Fibroblast of skin of scalp (primary cell): ENCODE data around the gene PPP1R14C.
"Not testable (repeated sequence)": the region's sequence is repeated elsewhere in the genome, so short reads cannot be mapped to it uniquely, and the experiment has no call there.

ENCODE experiments used
- DNase-seq: peaks from one replicate; pipeline ENCODE4 v3.0.0-alpha.2; 2013

Gene PPP1R14C

DNA sequence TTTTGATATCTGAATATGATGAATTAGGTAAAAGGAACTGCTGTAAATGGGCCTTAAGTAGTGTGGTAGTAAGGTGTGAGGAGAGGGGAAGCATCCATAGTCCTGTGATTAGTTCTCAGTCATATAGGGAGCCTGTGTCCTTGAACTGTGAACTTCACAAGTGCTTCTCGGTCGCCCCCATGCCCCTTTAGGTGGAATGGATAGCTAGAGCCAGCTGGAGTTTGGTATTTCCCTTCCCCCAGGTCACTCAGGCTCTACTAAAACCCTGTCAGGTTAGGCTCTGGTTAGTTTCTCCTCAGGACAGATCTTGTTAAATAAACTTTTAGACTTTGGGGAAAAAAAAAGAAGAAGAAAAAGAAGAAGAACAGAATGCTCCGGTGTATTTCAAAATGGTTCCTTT is 82.0 kb downstream of the PPP1R14C start:
- no peak for DNase-seq

DNA sequence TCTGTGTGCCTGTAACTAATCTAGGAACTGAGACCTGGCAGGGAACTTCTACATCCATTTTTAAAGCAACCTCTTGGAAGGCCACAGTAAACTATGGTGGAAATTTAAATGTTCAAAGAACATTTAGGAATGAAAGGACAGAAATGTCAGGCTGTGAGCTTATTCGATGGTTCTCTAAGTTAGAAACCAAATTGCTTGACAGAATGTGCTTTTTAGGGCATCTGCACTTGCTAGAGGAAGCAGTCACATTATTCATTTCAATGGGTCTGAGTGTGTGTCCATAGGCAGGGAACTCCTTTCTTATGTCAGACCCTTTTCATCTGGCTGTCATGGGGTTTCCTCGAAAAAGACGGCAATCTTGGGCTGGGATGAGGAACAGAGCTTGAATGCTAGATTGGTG is 84.4 kb downstream of the PPP1R14C start:
- DNase-seq: no peak

DNA sequence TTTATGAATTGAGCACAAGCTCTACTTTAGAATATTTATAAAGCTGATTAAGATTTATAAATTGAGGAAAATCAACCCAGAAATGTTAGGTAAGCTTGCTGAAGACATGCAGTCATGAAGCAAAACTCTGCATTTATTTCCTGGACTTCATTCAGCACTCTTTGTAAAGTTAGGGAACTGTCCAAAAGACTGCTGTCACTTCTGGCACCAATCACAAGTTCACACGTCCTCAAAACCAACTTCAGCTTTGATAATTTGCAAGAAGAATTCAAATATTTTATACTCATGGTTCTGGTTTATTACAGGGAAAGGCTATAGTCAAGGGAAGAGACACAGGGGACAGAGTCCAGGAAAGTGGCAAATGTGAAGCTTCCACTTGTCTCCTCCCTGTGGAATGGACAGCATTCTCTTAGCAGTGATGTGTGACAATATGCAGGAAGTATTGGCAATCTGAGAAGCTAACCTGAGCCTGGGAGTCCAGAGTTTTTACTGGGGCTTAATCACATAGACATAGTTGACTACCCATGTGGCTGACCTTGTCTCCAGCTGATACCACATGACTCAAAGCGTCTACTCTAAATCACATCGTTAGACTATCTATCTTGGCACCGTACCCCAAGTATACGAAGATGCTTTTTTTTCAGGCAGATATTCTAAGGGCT is 85.4 kb downstream of the PPP1R14C start:
- no peak for DNase-seq

DNA sequence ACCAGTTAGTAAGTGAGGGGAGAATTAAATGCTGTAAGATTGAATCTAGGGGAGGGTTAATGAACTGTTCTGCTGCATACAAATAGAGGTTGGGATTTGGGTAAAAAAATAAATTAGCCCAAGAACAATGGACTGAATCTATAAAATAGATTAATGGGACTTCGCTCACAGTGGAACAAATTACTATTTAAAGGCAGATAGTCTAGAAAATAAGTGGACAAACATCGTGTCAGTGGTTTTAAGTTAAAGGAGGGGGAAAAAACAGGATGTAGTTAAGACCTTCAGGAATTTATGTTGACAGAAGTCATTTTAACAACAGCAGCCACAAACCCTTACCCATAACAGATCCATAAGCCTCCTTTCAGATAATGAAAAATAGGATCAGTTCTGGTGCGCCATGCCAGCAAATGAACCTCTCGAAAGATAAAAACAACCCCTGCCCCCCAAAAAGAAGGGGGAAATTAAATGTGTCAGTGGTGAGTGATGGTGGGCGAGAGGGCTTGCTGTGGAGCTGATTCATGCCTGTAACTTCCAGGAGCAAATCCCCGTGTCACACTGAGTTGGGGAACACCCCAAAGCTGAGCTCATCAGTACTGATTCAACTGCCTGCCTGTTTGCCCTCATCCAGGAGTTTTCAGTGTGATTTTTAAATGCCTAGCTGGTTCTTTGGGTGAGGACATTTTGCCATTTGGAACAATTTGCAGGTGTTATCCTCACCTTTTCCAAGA is 86.8 kb downstream of the PPP1R14C start:
- DNase-seq: peak; percentile 62

DNA sequence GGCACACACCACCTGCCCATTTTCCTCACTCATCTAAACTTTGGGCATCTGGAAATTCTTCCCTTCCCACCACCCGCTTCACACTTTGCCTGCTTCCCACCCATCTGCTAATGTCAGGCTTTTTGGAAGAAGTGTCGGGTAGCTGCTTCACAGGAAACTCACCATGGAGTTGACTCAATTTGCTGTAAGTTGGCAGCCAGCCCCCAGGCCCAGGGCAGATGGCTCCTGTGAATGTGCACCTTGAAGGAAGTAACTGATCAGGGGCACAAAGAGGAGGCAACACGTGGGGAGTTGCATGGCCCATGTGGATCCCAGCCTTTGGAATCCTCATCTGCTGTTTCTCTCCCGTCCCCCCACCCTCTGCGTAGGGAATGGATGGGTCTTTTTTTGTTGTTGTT is 87.3 kb downstream of the PPP1R14C start:
- no peak for DNase-seq

DNA sequence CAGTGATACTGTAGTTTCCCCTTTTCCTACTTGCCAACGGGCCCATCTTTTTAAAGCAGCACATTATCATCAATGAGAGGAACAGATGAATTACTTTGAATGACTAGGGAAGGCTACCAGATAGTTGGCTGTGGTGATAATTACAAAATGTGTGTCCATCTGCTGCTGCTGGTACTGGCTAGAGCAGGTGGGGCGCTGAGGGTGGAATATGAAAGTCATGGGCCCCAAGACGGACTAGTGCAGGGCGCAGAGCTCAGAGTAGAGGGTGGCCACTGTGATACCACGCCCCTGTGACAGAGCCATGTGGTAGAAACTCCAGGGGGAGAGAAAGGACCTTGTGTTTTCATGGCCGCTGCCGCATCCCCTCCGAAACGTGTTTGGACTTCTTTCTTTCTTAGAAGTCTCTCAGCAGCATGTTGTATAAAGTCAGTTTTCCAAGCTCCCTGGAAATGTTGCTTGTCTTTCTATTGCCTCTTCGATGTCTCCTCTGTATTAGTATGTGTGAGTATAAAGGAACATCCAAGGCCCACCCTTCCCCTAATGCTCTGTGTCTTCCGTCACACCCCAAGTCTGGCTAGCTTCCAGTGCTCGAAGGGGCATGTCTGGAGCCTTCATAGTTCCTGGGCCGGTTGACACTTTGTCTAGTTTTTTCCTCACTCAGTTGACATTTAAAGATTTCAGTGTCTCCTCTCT is 88.1 kb downstream of the PPP1R14C start:
- DNase-seq: no peak

DNA sequence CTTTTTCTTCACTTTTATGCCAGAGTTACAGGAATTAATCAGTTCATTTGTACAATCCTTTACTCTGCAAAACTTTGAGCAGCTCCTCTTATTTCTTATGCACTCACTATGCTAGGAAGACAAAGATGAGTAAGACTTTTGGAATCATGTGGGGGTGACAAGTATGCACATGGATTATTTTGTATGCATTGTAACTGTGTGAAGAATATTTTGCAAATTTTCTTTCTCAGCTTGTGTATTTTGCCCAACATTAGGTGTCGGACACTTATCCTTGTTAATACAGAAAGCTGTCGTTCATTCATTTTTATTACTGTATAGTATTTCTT is 88.6 kb downstream of the PPP1R14C start:
- peak; percentile 84 for DNase-seq

DNA sequence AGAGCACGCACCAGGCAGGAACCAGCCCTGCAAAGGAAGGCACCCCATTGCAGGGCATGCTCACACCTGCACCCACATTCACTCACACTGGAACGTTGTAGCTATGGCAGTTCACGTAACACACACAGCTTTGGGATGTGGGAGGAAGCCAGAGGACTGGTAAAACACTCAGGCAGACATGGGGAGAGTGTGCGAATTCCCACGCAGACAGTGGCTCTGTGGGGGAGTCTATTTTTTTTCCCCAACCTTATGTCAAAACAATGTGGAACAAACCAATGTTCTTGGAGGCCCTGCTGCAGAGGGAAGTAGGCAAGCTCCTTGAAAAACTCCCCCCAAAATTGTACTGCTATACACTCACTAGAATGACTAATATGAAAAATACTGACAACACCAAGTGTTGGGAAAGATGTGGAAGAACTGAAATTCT is 91.0 kb downstream of the PPP1R14C start:
- no peak for DNase-seq

DNA sequence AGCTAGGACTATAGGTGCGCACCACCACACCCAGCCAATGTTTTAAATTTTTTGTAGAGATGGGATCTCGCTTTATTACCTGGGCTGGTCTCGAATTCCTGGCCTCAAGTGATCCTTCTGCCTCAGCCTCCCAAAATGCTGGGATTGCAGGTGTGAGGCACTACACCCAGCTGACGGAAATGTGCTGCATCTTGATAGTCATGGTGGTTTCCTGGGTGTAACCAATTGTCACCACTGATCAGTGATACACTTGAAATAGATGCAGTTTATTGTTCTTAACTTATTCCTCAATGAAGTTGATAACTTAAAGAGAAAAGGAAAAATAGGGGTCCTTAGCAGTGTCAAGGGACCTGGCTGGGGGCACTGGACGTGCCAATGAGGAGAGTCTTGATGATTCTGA is 92.4 kb downstream of the PPP1R14C start:
- no peak for DNase-seq

DNA sequence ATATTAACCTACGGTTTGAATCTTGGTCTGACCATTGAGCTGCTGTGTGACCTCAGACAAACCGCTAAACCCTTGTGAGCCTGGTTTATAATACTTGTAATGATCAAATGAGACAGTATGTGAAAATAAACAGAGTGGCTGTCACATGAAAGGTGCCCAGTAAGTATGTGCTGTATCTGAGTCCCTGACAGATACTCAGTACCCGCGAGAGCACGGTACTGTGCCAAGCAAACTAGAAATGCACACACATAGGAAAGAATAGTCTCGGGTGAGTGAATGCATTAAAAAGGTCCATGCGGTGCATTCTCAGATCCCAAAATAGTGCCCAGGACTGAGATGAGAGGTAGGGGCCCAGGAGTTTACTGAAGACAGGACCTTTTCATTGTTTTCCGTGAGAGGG is 93.3 kb downstream of the PPP1R14C start:
- no peak for DNase-seq

DNA sequence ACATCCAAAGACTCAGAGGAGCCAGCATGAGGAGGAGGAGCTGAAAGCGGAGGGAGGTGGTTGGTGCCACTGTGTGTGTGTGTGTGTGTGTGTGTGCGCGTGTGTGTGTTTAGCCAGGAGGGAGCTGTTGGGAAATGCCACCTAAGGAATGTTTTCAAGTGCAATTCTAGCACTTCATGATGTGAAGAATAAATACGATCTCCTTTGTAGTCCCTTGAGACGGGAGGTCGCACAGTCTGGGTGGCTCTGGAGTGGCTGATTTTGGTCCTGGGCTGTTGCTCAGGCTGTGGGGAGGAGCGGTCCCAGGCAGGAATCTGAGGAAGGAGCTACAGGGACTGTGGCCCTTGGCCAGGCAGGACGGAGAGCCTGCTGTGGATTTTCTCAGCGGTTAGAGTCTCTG is 93.7 kb downstream of the PPP1R14C start:
- DNase-seq: no peak

DNA sequence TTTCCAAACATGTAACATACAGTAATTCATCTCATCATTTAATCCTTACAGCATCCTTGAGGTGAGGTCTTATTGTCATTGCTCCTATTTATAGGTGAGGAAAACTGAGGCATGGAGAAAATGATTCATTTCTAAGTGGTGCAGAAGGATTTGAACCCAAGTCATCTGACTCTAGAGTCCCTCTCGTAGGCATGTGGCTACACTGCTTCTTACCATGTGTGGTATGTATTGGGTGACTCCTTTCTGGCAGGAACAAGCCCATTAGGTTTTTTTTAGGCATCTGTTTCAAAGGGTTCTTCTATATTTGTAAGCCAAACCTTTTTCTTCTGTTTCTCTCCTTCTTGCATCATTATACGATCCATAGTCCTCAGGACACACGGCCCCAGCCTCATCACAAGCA is 94.8 kb downstream of the PPP1R14C start:
- DNase-seq: no peak

DNA sequence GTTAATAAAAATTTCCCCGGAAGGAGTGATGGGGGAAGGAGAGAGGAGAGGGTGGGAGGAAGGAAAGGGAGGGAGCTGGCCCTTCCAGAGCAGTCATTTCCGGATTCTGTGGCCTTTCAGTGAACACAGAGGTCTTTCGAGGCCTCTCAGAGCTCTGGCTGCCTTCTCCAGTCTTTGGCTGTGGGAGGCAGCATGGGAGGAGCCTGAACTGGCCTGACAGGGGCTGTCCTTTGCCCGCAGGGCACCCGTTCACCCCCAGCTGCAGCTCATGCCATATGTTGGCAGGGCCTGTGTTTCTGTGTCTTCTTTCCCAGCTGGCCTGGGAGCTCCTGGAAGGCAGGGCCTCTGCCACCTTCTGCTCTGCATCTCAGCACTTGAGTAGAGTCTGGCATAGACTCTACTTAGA is 95.5 kb downstream of the PPP1R14C start:
- no peak for DNase-seq

DNA sequence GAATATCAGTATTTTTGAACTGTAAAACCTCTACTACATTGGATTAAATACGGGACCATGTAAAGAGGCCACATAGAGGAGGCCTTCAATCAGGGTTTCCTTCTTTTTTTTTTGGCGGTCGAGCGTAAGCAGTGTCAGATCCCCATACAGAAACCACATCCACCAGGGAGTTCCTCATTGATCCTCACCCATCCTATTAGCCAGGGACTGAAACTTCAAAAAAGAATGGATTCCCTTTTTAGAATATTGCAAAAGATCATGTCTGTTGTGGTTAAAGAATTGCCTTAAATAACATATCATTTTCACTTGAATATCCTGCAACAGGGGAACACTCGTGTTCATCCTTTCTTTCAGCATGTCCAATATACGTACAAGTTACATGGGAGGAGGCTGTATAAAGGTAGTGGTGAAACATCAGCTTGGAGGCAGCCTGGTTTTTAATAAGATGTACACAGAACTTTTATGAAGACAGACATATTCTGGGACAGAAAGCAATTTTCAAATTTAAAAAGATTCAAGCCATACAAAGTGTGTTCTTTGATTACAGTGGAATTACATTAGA is 96.1 kb downstream of the PPP1R14C start:
- no peak for DNase-seq

DNA sequence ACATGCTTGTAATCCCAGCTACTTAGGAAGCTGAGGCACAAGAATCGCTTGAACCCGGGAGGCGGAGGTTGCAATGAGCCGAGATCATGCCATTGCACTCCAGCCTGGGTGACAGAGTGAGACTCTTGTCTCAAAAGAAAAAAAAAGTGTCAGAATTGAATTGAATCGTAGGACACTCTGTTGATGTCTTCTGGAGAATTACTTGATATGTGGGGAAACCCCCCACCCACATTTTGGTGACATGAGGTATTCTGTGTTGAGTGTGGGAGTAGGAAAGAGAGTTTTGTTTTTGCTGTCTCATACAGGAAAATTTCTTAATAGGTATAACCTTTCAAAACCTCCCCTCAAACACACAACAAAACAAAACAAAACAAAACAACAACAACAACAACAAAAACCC is 98.9 kb downstream of the PPP1R14C start:
- DNase-seq: not testable (repeated sequence)

DNA sequence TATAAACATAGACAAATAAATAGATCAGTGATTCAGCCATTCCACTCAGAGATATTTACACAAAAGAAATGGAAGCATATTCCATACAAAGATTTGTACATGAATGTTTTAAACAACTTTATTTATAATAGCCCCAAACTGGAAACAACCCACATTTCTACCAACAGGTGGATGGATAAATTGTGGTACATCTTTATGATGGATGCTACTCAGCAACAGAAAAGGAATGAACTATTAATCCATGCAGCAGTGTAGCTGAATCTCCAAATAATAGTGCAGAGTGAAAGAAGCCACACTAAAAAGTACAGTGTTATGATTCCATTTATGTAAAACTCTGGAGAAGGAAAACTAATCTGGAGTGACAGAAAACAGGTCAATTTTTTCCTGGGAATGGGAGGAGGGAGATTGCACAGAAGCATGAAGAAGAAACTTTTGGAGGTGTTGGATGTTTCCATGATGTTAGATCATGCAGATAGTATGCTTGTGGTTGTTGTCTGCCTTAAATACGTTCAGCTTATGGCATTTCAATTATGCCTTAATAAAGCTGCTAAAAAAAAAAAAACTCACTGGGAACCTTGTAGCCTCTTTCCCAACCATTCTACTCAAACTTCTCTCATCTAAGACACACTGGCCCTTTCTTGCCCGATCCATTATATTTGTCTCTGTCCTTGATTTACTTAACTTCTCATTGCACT is 100.9 kb downstream of the PPP1R14C start:
- peak; percentile 87 for DNase-seq

DNA sequence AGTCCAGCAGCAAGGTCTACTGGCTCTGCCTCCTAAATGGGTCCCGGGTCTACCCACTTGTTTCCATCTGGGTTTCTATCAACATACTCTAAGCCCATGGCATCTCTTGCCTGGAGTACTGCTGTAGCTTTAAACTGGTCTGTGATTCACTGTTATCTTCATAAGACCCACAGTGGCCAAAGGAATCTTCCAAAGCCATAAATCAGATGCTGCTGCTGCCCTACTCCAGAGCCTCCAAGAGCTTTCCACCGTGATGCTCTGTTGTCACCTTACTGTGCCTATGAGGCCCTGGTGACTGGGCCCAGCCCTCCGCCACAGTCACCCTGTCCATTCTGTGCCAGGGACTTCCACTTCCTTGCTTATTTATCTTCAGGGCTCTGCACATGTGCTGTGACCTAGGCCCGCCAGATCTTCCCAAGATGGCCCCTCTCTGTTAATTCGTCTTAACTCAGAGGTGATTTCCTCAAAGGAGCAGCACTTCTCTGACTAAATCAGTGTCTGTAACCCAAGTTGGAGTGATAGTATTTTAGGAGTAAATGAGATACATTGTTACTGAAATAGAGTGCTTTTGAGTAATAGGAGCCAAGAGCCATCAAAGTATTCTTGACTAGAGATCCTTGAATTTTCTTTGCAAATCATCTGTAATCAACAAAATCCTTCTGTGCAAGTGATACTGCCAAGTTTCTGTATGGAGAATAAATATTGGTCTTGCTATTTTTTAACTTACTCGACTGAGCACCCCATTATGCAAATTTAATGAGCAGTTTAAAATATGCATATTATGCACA is 102.5 kb downstream of the PPP1R14C start:
- no peak for DNase-seq

DNA sequence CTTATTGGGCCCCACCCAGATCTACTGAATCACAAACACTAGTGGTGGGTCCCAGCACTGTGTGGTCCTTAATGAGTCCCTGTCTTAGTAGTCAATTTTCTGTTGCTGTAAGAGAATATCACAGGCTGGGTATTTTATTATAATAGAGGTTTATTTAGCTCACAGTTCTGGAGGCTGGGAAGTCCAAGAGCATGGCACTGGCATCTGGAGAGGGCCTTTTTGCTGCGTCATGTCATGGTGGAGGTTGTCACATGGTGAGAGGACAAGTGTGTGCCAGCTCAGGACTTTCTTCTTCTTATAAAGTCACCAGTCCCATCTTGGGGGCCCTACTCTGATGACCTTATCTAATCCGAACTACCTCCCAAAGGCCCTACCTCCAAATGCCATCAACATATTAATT is 105.0 kb downstream of the PPP1R14C start:
- DNase-seq: no peak

DNA sequence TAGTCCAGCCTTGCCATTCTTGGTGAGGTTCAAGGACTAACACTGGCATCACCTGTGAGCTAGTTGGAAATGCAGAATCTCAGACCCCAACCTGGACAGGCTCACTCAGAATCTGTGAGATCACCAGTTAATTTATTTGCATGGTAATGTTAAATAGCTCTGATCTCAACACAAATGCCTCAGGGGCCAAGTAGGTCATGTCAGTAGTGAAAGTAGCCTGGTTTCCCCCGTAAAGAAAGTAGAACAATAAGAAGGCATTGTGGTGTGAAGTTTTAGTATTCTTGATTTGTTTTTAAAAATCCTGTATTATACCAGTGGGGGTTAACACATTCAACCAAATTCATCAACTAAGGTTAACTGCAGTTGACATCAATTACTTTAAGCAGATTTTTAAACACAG is 105.5 kb downstream of the PPP1R14C start:
- DNase-seq: no peak

DNA sequence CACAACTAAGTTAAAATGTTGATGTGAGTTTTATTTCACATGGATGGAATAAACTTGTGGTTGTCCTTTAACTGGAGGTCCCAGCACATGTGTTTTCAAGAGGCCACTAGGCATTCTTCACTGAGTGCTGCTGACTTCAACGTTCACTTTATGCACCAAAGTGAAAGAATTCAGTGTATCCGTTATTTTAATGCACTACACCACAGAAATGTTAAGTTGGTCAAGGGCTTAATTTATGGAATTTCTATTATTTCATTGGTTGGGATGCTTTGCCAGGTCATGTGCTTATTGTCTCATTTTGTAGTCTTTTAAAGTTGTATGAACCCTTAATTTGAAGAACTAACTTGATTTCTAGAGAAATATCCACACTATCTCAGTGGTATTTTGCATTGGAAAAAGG is 106.4 kb downstream of the PPP1R14C start:
- peak; percentile 90 for DNase-seq

DNA sequence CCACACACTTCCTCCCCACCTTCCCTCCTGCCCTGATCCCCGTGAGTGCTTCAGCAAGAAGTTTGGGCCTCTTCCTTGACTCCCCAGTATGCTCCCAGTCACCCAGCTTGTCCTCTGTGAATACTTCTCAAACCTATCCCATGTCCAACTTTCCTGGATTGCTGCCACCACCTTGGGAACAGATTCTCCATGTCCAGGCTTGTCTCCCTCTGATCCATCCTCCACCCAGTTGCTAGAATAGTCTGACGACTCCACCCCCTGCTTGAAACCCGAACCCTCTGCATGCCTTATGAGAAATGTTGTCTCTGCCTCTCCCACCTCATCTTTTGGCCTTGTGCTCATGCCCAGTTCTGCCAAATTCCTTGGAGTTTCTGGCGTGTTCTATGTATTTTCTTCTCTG is 108.0 kb downstream of the PPP1R14C start:
- peak; percentile 84 for DNase-seq

DNA sequence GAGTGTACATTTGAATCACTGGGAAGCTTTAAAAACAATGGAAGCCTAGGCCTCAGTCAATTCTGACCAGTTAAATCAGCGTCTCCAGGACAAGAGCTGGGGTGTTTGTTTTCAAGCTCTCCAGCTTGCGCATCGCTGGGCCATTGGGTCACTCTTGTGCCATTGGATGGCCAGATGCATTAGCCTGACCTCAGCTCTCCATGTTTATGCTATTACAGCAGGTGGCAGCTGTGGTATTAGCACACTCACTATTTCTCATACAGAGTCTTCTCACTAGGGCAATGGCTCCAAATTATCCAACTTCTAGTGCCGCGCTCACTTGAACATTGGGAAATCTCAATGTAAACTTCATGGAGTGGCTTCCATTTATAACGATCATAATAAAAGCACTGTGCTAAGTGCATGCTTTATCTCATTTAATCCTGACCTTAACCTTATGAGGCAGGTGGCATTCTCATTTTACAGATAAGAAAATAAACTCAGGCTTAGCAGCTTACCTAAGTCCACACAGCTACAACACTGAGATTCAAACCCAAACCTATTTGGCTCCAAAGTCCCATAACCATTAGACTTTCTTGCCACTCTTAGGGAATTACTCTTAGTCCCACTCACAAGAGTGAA is 108.8 kb downstream of the PPP1R14C start:
- no peak for DNase-seq
